Frontal cortex (tissue), 4 donors: ENCODE results near the gene RPL9. TPM values are rescaled to one million over a fixed set of nuclear protein-coding genes. Genes with fewer than 3 reads are reported as not detected.
A peak's percentile ranks its signal among the peaks of the same experiment; 100 is the strongest.
"Not testable (repeated sequence)": the region's sequence is repeated elsewhere in the genome, so short reads cannot be mapped to it uniquely, and the experiment has no call there.

Experiments
- DNase-seq, 2 donors: peaks; one replicate each; pipeline ENCODE4 v3.0.0; 2012; ENCODE audit warnings: low spot score in 2 of 2
- FAIRE-seq: peaks from 2 replicates; lab custom pipeline; 2012; peaks lifted over from hg19 to GRCh38; lab: Jason Lieb, UNC
- total RNA-seq: library from RNA; depleted of rRNA; stranded (reverse); fragments of >200 nt; gene quantifications from one replicate; pipeline ENCODE4 v1.2.3, GENCODE V29; 2014
- donor health status: control.
- donor health status: control.
- donor health status: control.

RPL9 gene
- total RNA-seq = 5,917 TPM

GRCh38 chr4:39458505-39459300 lies at the start of gene RPL9, which contains the start of gene LIAS:
TSS of gene RPL9 (minus strand) at chr4:39458922. CDS start at chr4:39458439, 483 bp downstream.
TSS of gene LIAS (plus strand) at chr4:39459056. CDS start at chr4:39459118, 62 bp downstream.
- FAIRE-seq = no peak
- DNase-seq = peak; percentile 90 to 92

- FAIRE-seq = no peak
- DNase-seq = no peak
These were observed 46.9 kb upstream of the RPL9 start for GRCh38 chr4:39505581-39505980.

DNA sequence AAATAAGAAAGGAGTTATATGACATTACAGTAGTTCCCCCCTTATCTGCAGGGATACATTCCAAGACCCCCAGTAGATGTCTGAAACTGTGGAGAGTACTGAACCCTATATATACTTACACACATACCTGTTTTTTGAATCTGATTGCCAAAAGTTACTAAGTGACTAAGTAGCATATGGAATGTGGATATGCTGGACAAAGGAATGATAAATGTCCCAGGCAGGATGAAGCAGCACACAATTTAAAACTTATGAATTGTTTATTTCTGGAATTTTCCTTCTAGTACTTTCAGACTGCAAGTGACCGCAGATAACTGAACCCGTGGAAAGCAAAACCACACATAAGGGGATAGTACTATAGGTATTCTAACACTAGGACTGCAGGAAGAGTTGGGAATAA lies 45.8 kb upstream of the RPL9 start:
- no peak for DNase-seq
- no peak for FAIRE-seq

GRCh38 chr4:39502664-39503035 lies 43.9 kb upstream of the RPL9 start:
- FAIRE-seq, DNase-seq: not testable (repeated sequence)

GRCh38 chr4:39502019-39502663 lies 43.4 kb upstream of the RPL9 start:
- FAIRE-seq (no peak), DNase-seq (no peak)

GRCh38 chr4:39498727-39499020 lies 40.0 kb upstream of the RPL9 start:
- no peak for DNase-seq
- FAIRE-seq = no peak

GRCh38 chr4:39497909-39498726 lies 39.4 kb upstream of the RPL9 start:
- DNase-seq = no peak
- no peak for FAIRE-seq

DNA sequence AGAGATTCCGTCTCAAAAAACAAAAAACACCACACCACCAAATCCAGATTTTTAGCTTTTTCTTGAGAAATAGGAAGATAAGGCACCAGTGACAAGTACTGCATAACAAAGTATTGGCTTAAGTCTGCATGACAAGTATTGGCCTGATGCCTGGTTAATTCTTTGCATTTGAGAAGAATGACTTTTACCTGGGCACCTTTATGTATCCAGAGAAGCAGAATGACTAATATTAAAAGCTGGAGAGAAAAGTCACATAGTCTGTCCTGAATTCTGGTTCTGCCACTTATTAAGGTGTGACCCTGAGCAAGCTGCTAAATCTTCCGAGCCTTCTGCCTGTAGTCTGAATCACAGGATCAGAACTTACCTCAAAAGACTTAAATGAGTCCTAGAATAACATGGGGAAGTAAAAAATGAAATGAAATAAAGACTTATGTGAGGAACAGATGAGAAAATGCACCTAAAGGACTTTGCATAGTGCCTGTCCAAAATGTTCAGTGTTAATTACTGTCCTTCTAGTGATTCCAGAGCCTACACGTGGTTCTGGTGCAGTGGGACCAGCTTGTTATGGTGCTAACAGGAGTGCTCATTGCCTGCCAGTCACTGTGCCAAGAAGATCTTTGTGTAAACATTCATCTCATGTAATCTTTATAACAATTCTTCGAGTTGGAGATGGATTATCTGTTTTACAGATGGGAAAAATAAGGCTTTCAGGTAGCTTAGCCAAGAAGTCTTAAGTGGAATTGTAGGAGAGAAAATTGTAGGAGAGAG lies 36.9 kb upstream of the RPL9 start:
- no peak for DNase-seq
- FAIRE-seq = no peak

DNA sequence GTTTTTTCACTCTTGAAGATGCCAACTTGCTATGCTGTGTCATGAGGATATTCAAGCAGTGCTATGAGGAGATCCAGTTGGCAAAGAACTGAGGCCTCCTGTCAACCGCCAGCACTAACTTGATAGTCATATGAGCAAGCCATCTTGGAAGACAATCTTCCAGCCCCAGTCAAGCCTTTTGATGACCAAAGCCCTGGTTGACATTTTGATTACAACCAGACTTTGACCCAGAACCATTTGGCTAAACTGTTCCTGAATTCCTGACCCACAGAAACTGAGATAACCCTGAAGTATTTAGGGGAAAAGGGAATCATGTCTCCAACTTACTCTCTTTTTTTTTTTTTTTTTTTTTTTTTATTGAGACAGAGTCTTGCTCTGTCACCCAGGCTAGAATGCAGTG lies 35.6 kb upstream of the RPL9 start:
- DNase-seq (no peak), FAIRE-seq (no peak)

DNA sequence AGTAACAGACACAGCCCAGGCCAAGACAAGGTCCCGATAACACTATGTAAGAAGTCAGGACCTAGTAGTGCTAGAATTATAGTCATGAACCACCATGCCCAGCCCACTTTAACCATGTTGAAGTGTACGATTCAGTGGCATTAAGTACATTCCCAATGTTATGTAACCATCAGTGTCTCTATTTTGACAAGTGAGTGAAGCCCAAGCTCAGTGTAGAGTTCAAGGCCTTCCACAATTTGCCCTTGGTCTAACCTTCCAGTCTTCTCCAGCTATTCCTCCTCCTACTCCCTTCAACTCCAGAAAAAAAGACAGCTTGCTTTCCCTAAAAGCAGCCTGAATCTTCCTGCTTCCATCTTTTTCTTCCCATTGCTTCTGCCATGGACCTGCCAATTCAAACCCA lies 31.6 kb upstream of the RPL9 start:
- FAIRE-seq (no peak), DNase-seq (no peak)

DNA sequence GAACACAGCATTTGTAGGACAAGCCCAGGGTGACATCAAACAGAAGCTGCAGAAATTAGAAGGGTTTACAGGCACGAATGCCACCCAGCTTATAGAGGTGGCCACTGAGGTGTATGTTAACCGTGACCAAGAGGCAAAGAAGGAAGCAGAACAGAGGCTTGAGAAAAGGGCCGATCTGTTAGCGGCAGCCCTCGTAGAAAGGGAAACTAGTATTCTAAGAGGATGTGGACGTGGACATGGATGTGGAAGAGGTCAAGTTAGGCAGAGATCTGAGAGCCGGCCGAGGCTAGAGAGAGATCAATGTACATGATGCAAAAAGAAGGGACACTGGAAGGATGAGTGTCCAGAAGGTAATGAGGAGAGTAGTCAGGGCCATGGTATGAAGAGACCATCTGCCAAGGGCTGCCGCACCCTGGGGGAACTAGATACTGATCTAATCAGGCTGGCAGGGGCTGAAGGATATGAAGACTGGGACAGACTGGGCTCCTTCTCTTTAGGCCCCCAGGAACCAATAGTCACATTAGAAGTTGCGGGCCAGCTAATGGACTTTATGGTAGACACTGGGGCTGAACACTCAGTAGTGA lies 27.6 kb upstream of the RPL9 start:
- FAIRE-seq (no peak), DNase-seq (no peak)

- FAIRE-seq = no peak
- DNase-seq = no peak
These were observed 26.0 kb upstream of the RPL9 start for GRCh38 chr4:39484582-39485272.

GRCh38 chr4:39480902-39481695 lies 22.4 kb upstream of the RPL9 start:
- no peak for DNase-seq
- FAIRE-seq = no peak

GRCh38 chr4:39480251-39480650 lies 21.5 kb upstream of the RPL9 start:
- no peak for FAIRE-seq
- DNase-seq = no peak

DNA sequence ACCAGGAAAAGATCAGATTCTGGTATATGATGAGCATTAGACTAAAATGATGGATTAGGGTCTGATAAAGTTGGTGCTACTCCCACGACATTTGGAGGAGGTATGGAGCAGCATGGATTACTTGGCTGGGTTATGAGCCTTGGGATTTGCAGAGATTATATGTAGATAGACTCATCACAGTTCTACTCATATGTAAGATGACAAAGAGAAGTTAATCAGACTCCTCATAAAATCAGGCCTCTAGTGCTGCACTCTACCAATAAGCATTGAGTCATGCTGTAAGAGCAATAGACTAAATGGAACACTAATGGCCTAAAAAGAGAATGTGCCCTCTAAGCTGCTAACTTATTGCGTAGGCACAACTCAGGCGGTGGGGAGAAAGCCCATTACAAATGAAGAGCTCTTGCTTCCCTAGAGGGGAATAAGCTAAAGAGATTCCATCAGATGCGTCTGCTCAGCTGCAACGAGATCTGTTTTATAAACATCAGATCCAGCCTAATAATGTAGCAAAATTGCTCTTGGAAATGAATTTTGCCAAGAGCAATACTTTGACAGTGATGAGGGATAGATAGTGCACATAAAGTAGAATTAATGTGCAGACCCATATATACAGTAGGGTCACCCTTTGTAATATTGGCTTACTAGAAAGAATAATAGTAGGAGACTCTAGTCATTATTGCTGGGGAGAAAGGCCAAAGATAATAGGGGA lies 17.6 kb upstream of the RPL9 start:
- FAIRE-seq = no peak
- DNase-seq = no peak

DNA sequence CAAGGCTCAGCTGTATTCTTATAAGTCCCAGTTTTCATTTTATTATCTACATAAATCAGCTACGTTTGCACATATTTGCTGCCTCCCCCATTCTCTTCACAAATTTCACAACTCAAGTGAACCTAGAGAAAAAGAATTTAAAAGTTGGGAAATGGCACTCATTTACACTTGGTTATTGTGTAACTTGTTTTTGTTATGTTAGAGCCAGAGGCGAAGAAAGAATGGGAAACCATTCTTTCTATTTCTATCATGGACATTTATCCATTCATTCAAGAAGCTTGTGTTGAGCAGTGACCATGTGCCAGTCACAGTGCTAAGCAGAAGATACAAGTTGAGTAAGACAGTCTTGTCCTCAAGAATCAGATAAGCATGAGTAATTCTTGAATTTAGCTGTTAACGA lies 13.7 kb upstream of the RPL9 start:
- FAIRE-seq = no peak
- DNase-seq = no peak

DNA sequence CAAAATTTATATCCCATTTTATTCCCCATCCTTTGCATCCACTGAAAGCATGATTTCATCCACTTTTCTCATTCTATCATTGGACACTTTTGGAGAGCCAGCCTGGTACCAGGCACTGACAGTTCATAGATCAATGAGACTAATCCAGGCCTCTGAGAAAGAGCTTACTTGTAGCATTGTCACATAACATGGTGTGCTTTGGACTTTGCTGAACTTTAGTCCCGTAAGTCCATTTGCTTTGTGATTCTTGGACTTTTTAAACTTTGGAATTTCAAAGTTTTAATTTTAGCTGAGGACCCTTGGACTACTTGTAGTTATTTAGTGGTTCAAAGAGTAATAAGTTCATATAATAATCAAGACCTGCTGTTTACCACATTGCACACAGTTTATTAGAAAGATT lies 11.7 kb upstream of the RPL9 start:
- FAIRE-seq (no peak), DNase-seq (no peak)
